SKM-1 treated with dmso at 0.1 percent for 144 hours (cell line): ENCODE data around the gene TBC1D22A.

Experiments used
- DNase-seq: peaks from one replicate; lab custom pipeline; 2025; ENCODE audit not compliant: unreplicated experiment; lab: John Stamatoyannopoulos, UW

The TBC1D22A gene

GRCh38 chr22:46793497-46793896 is 31.0 kb downstream of the TBC1D22A start:
- no peak for DNase-seq

- no peak for DNase-seq
Observed at GRCh38 chr22:46794067-46794466, 31.6 kb downstream of the TBC1D22A start.

GRCh38 chr22:46794491-46794890 is 32.0 kb downstream of the TBC1D22A start:
- no peak for DNase-seq

- DNase-seq: no peak
Observed at GRCh38 chr22:46795140-46795539, 32.7 kb downstream of the TBC1D22A start.

- no peak for DNase-seq
Observed at GRCh38 chr22:46795845-46796565, 33.6 kb downstream of the TBC1D22A start.

- DNase-seq: no peak
Observed at GRCh38 chr22:46796566-46797195, 34.2 kb downstream of the TBC1D22A start.

- DNase-seq: no peak
Observed at GRCh38 chr22:46797355-46797754, 34.9 kb downstream of the TBC1D22A start.

GRCh38 chr22:46798041-46798365 is 35.6 kb downstream of the TBC1D22A start:
- DNase-seq: no peak

- no peak for DNase-seq
Observed at GRCh38 chr22:46798366-46799350, 36.2 kb downstream of the TBC1D22A start.

- DNase-seq: no peak
Observed at GRCh38 chr22:46799626-46800025, 37.2 kb downstream of the TBC1D22A start.

- no peak for DNase-seq
Observed at GRCh38 chr22:46800102-46800857, 37.8 kb downstream of the TBC1D22A start.

GRCh38 chr22:46801331-46801811 is 38.9 kb downstream of the TBC1D22A start:
- DNase-seq: no peak

GRCh38 chr22:46801826-46802607 is 39.6 kb downstream of the TBC1D22A start:
- DNase-seq: no peak

GRCh38 chr22:46802608-46803027 is 40.2 kb downstream of the TBC1D22A start:
- no peak for DNase-seq

- no peak for DNase-seq
Observed at GRCh38 chr22:46803031-46803880, 40.8 kb downstream of the TBC1D22A start.

GRCh38 chr22:46803936-46804335 is 41.5 kb downstream of the TBC1D22A start:
- DNase-seq: no peak

- no peak for DNase-seq
Observed at GRCh38 chr22:46806794-46807193, 44.3 kb downstream of the TBC1D22A start.

- no peak for DNase-seq
Observed at GRCh38 chr22:46807458-46807857, 45.0 kb downstream of the TBC1D22A start.
